GM19193 (cell line): ENCODE results near the gene SLC13A3.

Source experiments
- POLR2A ChIP-seq: IDR thresholded peaks from 4 replicates; pipeline ENCODE4 v1.6.1; 2011; ENCODE audit not compliant: insufficient read depth, insufficient read length; ENCODE audit errors: extremely low read depth

The SLC13A3 gene

DNA sequence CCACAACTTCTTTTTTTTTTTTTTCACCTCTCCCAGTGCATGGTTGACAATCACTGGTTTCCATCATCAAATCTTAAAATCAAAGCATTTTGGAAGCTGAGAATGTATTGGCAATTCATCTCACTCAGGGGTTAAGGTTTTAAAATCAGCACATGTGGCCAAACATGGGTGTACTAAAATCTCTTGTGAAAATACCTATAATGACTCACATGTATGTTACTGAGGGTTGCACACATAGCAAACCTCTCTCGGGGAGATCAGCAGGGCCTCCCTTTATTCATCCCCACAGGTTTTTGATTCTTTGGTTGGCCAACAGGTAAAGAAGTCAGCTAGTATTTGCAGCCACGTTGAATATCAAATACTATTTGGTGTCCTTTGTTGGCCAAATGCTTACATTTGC lies 56.5 kb downstream of the SLC13A3 start:
- no peak for TF ChIP-seq POLR2A

DNA sequence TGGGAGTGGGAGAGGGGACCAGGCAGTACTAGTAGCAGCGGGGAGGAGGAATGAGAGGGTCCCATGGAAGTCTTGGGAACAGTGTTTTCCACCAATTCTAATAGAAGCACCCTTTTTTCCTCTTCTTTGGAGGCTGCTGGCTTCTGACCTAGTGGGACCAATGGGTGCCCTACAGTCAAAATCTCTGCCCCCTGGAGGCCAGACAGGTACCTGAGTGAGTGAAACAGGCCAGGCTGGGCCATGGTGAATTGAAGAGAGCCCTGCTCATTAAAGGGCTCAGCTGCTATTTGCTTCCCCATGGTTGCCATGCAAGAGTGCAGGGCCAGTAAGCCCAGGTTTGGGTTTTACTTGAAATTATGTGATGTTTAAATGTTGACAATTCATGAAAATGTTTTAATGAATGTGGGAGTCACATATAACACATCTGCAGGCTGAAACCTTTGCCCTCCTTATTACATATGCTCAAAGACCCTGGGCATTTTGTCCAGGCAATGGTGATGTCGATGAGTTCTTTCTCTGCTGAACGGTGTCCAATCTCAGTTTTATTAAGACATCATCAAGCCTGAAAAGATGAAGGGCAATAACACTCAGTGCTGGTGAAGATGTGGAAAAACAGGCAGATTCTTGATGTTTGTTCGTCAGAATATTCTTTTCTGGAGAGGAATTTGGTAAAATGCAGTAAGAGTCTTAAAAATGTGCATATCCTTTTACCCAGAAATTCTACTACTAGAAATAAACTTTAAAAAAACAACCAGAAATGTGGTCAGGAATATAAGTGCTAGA lies 58.5 kb downstream of the SLC13A3 start:
- TF ChIP-seq POLR2A = no peak

DNA sequence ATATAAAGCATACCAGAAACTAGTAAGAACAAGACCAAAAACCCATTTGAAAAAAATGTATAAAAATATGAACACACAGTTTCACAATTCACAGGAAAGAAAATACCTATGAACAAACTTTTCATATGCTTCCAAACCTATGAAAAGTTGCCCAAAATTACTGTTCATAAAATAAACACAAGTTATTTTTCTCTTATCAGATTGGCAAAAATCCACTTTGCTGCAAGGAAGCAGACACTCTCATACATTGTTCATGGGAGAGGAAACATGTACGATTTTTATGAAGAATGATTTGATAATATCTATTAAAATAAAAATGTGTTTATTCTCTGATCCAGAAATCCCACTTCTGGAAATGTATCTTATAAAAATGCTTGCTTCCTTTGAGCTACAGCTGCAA lies 60.8 kb downstream of the SLC13A3 start:
- no peak for TF ChIP-seq POLR2A

DNA sequence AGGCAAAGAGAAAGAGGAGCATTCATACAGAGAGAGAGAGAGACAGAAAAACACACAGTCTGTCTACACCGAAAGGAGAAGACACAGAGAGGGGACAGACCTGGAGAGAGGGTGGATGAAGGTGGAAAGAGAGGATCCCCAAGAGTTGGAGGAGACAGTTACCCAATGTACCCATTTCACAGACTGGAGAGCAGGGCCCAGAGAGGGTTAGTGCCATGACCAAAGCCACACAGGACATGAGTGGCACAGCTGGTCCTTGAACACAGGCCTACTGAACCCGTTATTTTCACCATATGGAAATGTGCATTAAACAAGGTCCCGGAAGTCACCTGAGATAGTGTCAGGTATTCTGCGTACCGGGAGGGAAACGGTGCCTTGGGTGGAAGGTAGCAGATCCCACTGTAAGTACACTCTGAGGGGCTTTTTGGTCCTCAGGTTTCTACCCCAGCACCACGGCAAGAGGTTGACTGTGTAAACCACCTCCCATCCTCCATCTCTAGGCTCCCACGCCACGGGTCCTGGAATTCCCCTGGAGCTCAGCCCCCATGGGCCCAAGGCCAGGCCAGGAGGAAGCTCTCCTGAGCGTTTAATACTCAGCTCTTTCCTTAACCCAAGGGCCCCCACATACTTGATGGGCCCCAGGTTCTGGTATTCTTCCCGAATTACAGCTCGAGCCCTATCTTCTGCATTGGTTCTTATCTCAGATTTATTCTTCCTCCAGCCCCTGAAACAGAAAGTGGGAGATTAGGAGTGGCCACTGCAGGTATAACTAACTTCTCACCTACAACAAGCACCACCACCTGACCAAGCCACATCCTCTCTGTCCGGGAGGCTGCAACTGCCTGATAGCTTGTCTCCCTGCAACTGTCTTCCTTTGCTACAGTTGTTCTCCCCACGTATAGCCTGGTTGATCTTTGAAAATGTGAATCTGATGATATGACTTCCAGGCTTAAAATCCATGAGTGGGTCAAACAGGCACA lies 62.4 kb downstream of the SLC13A3 start:
- TF ChIP-seq POLR2A = no peak

DNA sequence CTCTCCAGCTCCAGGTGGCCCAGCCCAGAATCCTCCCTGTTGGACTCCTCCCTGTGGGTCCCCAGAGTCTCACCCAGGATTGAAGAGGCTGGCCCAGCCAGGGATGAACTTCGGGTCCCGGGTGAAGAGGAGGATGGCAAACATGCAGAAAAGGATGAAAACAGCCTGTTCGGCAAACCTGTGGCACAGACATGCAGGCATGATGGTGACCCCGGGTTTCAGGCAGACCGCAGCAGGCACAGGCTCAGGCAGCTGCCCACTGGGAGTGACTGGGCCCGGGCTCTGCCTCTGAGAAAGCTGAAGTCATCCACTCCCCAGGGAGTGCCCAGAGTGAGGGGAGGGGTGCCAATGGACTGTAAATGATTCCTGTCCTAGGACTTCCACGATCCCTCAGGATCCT lies 63.3 kb downstream of the SLC13A3 start:
- TF ChIP-seq POLR2A = no peak

DNA sequence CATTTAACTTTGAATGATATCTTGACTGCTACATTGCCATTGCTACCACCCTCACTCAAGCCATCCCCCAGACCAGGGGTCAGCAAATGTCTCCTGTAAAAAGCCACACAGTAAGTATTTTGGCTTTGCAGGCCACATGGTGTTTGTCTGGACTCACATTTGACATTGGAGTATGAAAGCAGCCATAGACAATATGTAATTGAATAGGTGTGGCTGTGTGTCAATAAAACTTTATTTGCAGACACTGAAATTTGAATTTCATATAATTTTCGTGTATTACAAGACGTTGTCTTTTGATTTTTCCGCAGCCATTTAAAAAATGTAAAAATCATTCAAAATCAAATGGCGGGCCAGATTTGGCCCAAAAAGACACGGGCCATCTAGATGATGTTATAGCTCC lies 64.5 kb downstream of the SLC13A3 start:
- no peak for TF ChIP-seq POLR2A

GRCh38 chr20:46584508-46584907 lies 66.8 kb downstream of the SLC13A3 start:
- TF ChIP-seq POLR2A = no peak

DNA sequence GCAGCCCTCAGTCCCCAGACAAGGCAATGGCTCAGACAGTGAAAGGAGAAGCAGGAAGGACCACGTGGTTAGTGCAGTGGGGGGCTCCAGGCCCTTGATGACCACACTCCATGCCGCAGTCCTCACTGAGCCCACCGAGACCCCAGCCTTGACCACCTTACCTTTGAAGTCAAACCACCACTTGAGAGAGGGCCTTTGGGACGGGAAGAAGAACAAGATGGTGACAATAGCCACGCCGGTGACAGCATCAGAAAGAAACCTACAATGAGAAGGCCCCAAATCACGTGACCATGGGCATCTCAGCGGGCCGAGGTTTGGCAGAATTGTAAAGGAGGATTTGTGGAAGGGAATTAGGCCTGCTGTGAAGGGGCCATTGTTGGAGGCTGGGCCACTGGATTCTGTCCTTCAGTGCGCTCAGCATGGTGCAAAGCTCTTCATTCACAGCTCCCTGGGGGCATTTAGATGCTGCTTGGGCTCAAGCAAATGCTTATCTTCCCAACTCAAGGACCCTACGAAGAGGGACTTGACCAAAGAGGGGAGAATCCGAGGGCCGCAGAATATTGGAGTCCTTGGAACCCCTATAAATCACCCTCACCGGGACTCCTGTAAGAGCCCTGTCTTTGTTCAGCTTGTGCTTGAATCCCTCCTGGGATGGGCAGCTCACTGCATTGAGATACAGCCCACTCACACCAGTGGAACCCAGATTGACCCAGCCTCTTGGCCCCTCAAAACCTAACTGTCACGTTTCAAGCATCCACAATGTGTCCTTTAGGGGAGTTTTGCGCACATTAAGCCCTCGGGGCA lies 67.6 kb downstream of the SLC13A3 start:
- TF ChIP-seq POLR2A = no peak

DNA sequence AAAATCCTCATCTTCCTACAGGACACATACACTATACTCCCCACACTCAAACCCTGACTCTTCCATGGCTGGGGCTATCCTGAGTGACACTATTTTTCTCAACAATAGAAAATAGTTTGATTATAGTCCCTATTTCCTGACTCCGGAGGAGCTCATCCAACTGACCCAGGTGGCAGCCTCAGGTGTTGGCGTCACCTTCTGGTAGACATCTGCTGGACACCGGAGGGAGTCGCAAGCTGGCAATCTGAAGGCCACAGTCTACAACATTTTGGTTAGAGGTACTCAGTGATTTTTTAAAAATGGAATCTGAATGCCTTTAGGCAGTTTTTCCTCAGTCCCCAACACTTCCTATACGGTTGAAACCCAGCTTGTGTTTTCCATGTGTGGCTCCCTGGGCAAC lies 68.6 kb downstream of the SLC13A3 start:
- TF ChIP-seq POLR2A = no peak

DNA sequence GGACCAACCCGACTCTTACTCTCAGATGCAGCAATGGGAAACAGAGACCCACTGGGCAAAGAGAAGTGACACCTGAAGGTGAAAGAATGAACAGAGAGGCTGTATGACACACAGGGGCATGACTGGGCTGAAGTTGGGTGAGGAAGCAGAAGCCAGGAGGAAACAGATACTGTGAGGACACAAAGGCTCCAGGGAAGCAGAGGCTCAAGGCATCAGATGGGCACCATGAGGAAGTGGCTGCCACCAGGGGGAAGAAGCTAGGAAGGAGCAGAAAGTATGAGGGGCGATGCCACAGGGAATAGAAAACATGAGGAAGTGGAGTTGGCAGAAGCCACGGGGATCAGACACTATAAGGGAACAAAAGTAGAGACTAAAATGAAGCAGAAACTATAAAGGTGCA lies 69.9 kb downstream of the SLC13A3 start:
- TF ChIP-seq POLR2A = no peak

GRCh38 chr20:46580613-46581205 lies 70.5 kb downstream of the SLC13A3 start:
- TF ChIP-seq POLR2A = no peak

DNA sequence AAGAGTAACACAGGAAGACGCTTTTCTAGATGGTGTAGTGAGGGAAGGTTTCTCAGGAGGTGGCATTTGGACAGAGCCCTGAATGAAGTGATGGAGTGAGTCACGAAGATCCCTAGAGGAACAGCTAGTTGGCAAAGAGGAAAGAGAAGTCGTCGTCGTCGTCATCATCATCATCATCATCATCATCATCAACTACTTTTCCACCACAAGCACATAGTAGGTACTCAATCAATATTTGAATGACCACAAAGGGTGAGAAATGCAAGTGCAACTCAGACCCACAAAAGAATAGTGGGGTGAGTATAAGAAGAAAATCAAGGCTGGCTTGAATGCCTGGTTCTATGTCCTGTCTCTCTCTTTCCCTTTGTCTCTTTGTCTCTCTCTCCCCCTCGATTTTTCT lies 72.5 kb downstream of the SLC13A3 start:
- TF ChIP-seq POLR2A = no peak

DNA sequence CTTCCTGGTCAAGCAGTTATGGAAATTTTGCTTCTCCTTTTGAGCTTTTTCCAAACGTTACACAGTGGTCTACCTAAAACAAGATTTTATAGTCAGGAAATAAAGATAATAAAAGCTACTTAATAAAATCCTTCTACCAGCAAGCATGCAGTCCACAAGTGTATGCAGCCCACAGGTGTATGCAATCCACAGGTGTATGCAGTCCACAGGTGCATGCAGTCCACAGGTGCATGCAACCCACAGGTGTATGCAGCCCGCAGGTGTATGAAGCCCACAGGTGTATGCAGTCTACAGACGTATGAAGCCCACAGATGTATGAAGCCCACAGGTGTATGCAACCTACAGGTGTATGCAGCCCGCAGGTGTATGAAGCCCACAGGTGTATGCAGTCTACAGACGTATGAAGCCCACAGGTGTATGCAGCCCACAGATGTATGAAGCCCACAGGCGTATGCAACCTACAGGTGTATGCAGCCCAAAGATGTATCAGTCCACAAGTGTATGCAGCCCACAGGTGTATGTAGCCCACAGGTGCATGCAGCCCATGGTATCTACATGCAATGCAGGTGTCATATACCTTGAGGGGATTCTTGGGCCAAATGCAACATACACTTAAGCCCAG lies 74.4 kb downstream of the SLC13A3 start:
- TF ChIP-seq POLR2A = no peak

DNA sequence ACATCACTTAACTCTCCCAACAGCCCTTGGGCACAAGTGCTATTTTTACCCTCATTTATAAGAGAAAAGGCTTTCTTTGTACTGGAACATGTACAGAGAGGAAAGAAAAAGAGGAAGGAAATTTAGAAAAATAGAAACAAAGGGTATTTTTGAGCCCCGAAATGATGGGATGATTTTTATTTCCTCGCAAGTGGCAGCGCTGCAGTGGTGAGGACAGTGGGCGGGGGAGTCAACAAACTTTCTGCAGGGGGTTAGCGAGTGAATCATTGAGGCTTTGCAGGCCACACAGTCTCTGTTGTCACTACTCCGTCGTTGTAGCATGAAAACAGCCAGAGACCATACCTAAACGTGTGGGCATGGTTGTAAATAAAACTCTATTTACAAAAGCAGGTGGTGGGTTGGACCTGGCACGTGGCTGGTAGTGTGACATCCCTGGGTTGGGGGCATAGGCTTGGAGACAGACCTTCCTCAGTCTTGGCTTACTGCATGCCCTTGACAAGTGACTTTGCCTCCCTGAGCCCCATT lies 75.3 kb downstream of the SLC13A3 start:
- no peak for TF ChIP-seq POLR2A
